Kidney (tissue), 14 donors: Measurements from ENCODE around the gene PRKAG2. TPM values are rescaled to one million over a fixed set of nuclear protein-coding genes. Genes with fewer than 3 reads are reported as not detected.

ENCODE experiments used
- DNase-seq, 5 donors: peaks; one replicate each; pipeline ENCODE4 v3.0.0-alpha.2; 2013 to 2020
- FAIRE-seq: peaks from 2 replicates; lab custom pipeline; 2012; peaks lifted over from hg19 to GRCh38; lab: Jason Lieb, UNC
- H3K27ac ChIP-seq, 2 donors: one replicate each; pipeline ENCODE4 v1.7.0; 2013; ENCODE audit warnings: low read depth in 2 of 2, low read length in 2 of 2, inconsistent platforms in 1 of 2
- H3K27me3 ChIP-seq: one replicate; pipeline ENCODE4 v1.7.1; 2013; ENCODE audit warnings: low read length, inconsistent platforms; ENCODE audit not compliant: control insufficient read depth, insufficient read depth
- H3K36me3 ChIP-seq, 3 donors: one replicate each; pipeline versions ENCODE4 v1.7.0 to v1.7.1; 2013; ENCODE audit warnings: low read length in 3 of 3, control low read depth in 1 of 3, inconsistent platforms in 1 of 3; ENCODE audit not compliant: insufficient read depth in 3 of 3, control insufficient read depth in 2 of 3
- H3K4me1 ChIP-seq, 3 donors: one replicate each; pipeline versions ENCODE4 v1.7.0 to v1.7.1; 2013; ENCODE audit warnings: low read length in 3 of 3, inconsistent platforms in 1 of 3, low read depth in 1 of 3; ENCODE audit not compliant: control insufficient read depth in 2 of 3, insufficient read depth in 2 of 3
- H3K4me3 ChIP-seq, 3 donors: one replicate each; pipeline versions ENCODE4 v1.7.0 to v1.8.1; 2013; ENCODE audit warnings: low read length in 3 of 3, control low read depth in 1 of 3, inconsistent platforms in 1 of 3
- H3K9ac ChIP-seq, 3 donors: one replicate each; pipeline versions ENCODE4 v1.7.0 to v1.7.1; 2013; ENCODE audit warnings: low read length in 3 of 3, control low read depth in 1 of 3, inconsistent platforms in 1 of 3
- H3K9me3 ChIP-seq, 3 donors: one replicate each; pipeline versions ENCODE4 v1.7.0 to v1.7.1; 2013; ENCODE audit warnings: low read length in 3 of 3, control low read depth in 1 of 3, inconsistent platforms in 1 of 3; ENCODE audit not compliant: control insufficient read depth in 2 of 3, insufficient read depth in 1 of 3
- intact Hi-C: fragments of 100-400 bp; cut with DNase I; formaldehyde crosslinking; loops from one replicate; pipeline ENCODE4 v1.11.1; 2022
- polyA plus RNA-seq: library from polyadenylated mRNA; stranded (reverse); fragments of 350-450 nt; fragmentation: Illumina TruSeq; extraction: RNeasy Lipid Tissue Mini Kit (QIAGEN cat#74804); gene quantifications from one replicate; pipeline ENCODE4 v1.2.3, GENCODE V29; 2014; ENCODE audit warnings: low read depth, low replicate concordance; ENCODE audit not compliant: insufficient read depth
- total RNA-seq: library from RNA; stranded (reverse); fragmentation: NEBNext Ultra II Directional; extraction: Animal tissue kit (Norgen Biotek cat#: 25700); gene quantifications from one replicate; pipeline ENCODE4 v1.2.1, GENCODE V29; 2021
- TF ChIP-seq, protein P1 (sequence below): IDR thresholded peaks from 3 replicates; pipeline ENCODE4 v1.5.1; 2012; ENCODE audit warnings: mild to moderate bottlenecking, moderate library complexity, borderline replicate concordance; ENCODE audit not compliant: insufficient read depth; ENCODE audit errors: extremely low read depth
- donor health status: control.
- donor health status: control.
- donor health status: control.
- donor health status: control.
- donor health status: control.
- donor health status: DM: yes; HTN: yes; CAD: no.
- donor health status: Normal renal cell carcinoma (clear cell type).

The PRKAG2 gene
- total and polyA plus RNA-seq, 2 donors from 2014 or later = 40.7 to 40.9 TPM

DNA sequence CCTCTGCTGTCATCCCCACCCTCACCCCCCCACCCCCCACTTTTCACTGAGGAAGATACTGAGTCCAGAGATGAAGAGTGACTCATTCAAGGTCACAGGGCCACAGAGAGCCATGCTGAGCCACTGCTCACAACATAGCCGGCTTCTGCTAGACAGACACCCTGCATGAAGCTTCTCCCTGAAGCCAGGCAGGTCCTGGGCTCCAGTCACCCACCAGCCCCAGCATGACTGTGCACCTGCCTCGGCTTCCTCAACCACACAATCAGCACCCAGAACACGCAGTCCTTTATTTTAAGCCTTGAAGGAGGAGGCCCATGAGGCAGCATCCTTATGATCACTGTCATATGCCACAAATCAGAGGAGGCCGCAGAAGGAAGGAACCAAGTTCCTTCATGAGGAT is 19.2 kb upstream of the PRKAG2 start:
- TF ChIP-seq, protein P1, sequence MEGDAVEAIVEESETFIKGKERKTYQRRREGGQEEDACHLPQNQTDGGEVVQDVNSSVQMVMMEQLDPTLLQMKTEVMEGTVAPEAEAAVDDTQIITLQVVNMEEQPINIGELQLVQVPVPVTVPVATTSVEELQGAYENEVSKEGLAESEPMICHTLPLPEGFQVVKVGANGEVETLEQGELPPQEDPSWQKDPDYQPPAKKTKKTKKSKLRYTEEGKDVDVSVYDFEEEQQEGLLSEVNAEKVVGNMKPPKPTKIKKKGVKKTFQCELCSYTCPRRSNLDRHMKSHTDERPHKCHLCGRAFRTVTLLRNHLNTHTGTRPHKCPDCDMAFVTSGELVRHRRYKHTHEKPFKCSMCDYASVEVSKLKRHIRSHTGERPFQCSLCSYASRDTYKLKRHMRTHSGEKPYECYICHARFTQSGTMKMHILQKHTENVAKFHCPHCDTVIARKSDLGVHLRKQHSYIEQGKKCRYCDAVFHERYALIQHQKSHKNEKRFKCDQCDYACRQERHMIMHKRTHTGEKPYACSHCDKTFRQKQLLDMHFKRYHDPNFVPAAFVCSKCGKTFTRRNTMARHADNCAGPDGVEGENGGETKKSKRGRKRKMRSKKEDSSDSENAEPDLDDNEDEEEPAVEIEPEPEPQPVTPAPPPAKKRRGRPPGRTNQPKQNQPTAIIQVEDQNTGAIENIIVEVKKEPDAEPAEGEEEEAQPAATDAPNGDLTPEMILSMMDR = no peak
- peak in 2 of 5 donors; percentile 22 to 29 for DNase-seq
- intact Hi-C loops = no loop called here
- Histone ChIP-seq H3K4me3 (no peak overlapping the region), H3K4me1 (peaks cover 0 to 3% (median 0%) of the 10 kb centered on the region in 3 donors), H3K27ac (no peak overlapping the region), H3K9me3 (no peaks in the 10 kb centered on the region), H3K9ac (no peak overlapping the region), H3K36me3 (no peaks in the 10 kb centered on the region), H3K27me3 (no peaks in the 10 kb centered on the region)
- no peak for FAIRE-seq

DNA sequence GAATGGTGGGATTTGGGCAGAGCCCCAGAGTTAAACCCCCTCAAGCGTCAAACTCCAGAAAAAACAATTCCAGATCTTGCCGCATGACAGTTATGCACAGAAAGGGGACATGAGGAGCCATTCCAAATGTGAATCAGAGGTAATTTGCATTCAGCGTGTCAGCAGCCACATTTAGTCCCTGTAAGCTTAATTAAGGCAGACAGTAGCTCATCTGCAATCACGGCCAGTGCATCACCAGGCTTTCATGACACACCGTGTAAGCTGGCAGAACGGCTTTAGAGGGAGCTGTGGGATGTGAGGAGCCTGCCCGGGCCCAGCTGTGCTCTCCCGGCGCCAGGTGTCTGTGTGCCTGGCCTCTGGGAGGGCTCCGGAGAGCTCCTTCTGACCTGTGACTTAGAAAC is 18.7 kb upstream of the PRKAG2 start:
- Histone ChIP-seq H3K9me3 (no peaks in the 10 kb centered on the region), H3K36me3 (no peaks in the 10 kb centered on the region), H3K27me3 (no peaks in the 10 kb centered on the region), H3K27ac (no peak overlapping the region), H3K4me3 (no peak overlapping the region), H3K9ac (no peak overlapping the region), H3K4me1 (peaks cover 0 to 3% (median 0%) of the 10 kb centered on the region in 3 donors)
- TF ChIP-seq, protein P1 = no peak
- DNase-seq (peak in 2 of 5 donors; percentile 27 to 49), FAIRE-seq (no peak)
- intact Hi-C loops = no loop called here

- no peak for FAIRE-seq
- H3K27ac ChIP-seq = no peak overlapping the region
- TF ChIP-seq, protein P1 = no peak
- DNase-seq = peak in 2 of 5 donors; percentile 30 to 52
- no peak overlapping the region for H3K4me3 ChIP-seq
- H3K4me1 ChIP-seq = peaks cover 0 to 3% (median 0%) of the 10 kb centered on the region in 3 donors
- no peak overlapping the region for H3K9ac ChIP-seq
- H3K9me3 ChIP-seq = no peaks in the 10 kb centered on the region
- intact Hi-C loops = no loop called here
- H3K36me3 ChIP-seq = no peaks in the 10 kb centered on the region
- H3K27me3 ChIP-seq = no peaks in the 10 kb centered on the region
Measured at GRCh38 chr7:151895008-151895630, 18.2 kb upstream of the PRKAG2 start.
